Head of caudate nucleus (tissue), 42 donors: ENCODE measurements around the gene PRKAR1B.

Source experiments
- DNase-seq, 42 donors: peaks; one replicate each; pipeline versions ENCODE4 v3.0.0 to v3.0.0-alpha.2; 2020 to 2021; ENCODE audit warnings: mixed read lengths in 7 of 42
- intact Hi-C: fragments of 100-400 bp; cut with DNase I; formaldehyde crosslinking; loops from one replicate; pipeline ENCODE4 v1.15.0; 2022

Gene PRKAR1B

DNA sequence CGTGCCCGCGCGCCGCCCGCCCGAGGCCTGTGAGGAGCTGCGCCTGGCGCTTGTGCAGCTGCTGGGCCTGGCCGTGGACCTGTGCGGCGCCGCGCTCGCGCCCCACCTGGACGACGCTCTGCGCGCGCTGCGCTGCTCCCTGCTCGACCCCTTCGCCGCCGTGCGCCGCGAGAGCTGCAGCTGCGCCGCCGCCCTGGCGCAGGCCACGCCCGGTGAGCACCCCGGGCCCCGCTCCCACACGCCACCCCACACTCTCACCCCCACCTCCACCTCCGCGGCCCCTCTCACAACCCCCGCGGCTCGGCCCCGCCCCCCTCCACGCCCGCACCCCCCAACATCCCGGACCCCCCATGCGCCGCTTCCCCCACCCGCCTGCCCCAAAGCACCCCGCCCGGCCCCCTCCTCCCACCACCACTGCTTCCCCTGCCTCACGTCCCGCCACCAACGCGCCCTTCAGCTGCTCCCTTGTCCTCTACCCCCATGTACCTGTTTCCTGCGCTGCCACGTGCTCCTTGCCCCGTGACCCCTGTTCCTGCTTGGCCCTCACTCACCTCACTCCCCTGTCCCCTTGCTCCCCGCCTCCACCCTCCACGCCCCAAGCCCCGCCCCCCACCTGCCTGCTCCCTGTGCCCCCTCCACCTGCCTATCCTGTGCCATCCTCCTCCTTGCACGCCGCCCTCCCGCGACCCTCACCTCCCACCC lies at the start of gene PRKAR1B:
Gene PRKAR1B (minus strand): TSS at position 178 of the 702 bp plus-strand sequence. CDS start 15,776 bp downstream, outside the sequence.
- peak in 26 of 42 donors; percentile 12 to 65 (median 40) for DNase-seq
- intact Hi-C loops = loop anchor here (5.0 kb wide), 1 partner anchor 205 kb away; no protein-coding TSS in a partner anchor

DNA sequence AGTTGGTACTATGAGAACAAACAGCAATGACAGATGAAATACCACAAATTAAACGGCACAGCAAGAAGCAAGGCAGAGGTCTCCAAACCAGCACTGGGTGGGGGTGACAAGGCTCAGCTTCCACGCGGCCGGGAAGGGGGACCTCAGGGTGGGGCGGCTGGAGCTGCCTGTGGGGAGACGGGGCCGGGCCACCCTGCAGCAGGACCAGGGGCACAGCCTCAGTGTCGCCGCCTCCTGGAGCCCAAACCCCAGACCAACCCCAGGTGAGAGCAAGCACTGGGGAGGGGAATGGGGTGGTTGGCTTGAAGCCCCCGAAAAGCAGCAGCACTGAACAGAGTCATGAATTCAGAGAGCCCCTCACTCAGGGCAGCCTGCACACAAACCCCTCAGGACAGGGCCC lies 49.3 kb upstream of the PRKAR1B start:
- DNase-seq = no peak
- intact Hi-C loops = no loop called here

DNA sequence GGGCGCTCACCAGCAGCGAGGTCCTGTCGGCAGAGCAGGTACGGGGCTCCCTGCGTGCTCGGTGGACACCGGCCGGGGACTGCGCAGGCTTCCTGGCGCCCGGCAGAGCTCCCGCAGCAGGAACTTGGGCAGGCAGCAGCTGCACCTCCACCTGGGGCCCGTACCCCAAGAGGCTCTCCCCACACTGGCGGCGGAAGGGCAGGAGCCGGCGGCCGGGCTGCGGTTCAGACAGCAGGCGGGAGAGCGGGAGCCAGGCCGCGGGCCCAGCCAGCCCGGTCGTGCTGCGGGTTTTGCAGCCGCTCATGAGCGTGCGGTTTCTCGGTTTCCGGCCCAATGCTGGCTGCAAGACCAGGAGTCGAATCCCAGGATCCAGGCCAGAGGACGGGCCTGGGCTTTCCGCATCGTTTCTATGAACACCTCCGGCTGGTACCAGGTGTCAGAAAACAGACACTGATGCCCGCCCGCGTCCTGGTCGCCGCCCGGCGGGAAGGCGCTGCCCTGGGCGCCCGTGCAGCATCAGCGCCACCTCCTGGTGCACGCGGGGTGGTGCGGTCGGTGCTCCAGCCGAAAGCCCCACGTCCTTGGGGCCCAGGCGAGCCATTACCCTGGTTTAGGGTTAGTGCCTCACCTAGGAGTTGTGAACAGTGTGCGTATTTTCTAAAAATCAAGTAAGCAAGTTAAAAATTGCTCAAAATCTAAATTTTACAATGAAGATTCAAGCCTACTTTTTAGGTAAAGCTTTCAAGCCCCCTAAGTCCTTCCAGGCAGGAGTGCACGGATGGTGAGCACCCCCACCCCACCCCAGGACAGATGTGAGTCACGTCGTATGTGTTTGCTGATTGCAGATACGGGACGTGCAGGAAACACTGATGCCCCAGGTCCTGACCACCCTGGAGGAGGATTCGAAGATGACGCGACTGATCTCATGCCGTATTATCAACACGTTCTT lies 47.4 kb upstream of the PRKAR1B start:
- DNase-seq = peak; percentile 22 to 84 (median 62)

DNA sequence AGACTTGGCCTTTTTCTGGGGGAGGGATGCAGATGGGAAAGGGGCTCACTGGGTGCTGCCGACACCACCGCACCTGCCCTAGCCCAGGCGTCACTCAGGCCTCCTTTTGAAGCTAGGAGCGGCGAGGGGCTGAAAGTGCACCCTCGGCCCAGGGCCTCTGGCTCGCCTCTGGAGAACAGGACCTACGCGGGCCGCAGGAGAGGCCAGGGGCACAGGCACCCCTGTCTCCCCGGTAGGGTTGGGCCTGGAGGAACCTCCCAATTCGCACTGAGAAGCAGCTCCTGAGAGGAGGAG lies 46.5 kb upstream of the PRKAR1B start:
- no peak for DNase-seq
- intact Hi-C loops = no loop called here

More for the DNA sequence above, 47.4 kb upstream of the PRKAR1B start:
- intact Hi-C loops = loop anchor here (2.0 kb wide), 1 partner anchor 452 kb away; no protein-coding TSS in a partner anchor

DNA sequence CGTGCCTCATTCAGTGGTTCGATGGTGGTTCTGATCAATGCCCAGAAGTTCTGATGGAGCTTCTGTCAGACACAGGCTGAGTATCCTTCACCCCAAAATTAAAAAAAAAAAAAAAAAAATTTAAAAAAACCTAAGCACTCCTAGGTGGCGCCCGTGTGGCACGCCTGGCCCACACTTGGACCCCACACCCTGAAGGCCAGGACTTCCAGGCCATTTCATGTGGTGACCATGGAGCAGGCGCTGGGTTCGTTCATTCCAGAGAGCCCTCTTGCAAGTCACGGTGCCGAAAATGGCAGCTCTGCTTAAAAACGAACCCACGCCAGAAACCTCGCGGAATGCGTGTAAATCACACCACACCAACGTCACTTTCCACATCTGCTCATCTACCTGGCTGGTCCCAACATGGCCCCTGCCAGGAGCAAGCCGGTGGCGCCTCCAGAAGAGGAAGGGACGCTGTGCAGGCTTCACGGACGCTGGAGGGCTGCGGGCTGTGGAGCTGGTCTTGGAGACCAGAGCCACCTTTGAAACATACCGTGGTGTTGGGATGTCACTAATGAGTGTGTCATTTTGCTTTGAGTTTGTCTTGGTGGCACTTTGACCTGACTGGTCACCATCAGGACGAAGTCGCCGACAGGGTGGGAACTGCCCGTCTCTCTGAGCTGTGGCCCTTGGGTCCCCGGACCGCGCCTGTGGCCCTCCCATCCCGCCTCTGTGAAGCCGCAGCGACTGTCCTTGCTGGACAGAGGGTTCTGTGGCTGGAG lies 46.0 kb upstream of the PRKAR1B start:
- no peak for DNase-seq
- intact Hi-C loops = no loop called here

DNA sequence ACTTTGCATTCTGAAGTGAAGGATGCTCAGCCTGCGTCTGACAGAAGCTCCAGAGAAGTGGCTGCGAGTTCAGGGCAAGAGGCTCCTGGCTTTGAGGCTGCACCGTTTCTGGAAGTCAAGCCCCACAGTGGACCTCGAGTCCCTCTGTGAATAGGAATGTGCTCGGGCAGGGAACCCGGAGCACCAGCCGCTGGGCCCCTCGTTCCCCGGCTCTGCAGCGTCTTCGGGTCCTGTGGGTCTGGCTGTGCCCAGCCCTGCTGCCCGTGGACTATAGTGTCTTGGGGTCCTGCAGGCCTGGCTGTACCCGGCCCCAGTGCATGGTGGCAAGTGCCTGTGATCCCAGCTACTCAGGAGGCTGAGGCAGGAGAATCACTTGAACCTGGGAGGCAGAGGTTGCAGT lies 45.3 kb upstream of the PRKAR1B start:
- intact Hi-C loops = no loop called here
- DNase-seq = no peak

DNA sequence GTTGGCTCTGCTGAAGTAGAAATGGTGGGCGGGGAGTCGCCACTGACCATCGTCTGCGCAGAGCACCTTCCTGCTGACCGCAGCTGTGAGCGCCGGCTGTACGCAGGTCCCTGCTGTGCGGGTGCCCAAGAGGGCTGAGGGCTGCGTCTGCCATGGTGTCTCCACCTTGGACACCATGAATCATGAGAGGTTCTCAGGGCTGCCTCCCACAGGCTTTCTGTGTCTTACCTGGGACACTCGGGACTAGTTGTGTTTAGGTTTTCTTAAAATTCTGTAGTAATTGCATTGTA lies 44.9 kb upstream of the PRKAR1B start:
- DNase-seq = no peak
- intact Hi-C loops = no loop called here

DNA sequence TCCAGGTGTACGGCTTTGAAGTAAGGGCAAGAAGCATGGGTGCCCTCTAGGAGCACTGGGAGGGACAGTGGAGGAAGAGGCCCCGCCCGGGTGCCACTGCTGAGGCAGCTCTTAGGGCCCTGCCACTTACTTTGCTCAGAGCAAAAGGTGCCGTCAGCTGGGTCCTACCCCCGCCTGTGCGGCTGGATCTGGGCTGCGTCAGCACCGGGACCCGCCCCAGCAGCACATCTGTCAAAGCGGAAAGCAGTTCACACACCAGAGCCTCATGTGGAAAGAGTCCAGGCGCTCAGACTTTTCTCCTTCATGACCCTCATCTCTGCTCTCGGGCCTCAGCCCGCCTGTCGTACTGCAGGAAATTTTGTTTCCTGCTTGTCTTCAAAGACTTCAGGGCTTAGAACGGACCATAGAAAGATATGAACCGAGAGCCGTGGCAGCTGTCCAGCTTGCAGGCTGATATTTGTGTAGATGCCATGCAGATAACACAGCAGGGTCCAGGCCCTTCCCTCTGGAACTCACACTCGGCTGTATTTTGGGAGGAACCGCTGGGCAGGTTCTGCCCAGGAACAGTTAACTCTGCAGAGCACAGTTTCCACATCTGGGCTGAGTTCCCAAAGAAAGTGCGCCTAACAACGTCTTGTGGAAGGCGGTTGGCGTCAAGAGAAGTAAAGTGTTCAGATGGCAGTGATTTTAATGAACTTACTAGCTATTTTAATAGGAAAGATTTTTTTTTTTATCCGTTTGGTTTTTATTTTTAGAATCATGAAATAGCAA lies 44.3 kb upstream of the PRKAR1B start:
- no peak for DNase-seq
- intact Hi-C loops = no loop called here

DNA sequence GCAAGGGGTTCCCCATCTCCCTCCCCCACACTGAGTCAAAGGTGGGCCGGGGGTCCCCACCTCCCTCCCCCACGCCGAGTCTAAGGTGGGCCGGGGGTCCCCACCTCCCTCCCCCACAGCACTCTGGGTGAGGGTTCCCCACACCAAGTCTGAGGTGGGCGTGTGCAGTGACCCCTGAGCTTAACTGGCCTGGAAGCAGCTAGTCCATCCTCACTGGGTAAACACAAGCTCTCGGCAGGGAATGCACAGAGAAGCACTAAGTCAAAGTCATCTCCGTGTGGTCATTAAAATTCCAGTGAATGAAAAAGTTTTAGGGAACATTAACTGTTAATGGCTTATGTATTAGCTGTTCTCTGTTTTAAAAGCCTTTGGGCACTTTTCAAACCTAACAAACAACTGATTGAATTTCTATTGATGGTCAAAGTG lies 43.7 kb upstream of the PRKAR1B start:
- intact Hi-C loops = no loop called here
- no peak for DNase-seq

DNA sequence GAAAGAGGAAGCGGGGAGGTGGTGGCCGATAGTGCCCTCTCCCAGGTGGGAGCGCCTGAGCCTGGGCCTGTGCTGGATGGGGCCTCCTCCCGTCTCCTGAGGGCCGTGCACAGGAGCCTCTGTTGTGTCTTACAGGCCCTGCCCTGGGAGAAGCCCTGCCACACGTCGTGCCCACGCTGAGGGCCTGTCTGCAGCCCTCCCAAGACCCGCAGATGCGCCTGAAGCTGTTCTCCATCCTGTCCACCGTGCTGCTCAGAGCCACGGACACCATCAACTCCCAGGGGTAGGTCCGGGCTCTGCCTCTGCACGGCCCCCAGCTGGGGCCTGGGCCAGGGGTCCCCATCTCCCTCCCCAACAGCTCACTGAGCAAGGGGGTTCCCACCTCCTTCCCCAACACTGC lies 43.3 kb upstream of the PRKAR1B start:
- no peak for DNase-seq
- intact Hi-C loops = no loop called here

DNA sequence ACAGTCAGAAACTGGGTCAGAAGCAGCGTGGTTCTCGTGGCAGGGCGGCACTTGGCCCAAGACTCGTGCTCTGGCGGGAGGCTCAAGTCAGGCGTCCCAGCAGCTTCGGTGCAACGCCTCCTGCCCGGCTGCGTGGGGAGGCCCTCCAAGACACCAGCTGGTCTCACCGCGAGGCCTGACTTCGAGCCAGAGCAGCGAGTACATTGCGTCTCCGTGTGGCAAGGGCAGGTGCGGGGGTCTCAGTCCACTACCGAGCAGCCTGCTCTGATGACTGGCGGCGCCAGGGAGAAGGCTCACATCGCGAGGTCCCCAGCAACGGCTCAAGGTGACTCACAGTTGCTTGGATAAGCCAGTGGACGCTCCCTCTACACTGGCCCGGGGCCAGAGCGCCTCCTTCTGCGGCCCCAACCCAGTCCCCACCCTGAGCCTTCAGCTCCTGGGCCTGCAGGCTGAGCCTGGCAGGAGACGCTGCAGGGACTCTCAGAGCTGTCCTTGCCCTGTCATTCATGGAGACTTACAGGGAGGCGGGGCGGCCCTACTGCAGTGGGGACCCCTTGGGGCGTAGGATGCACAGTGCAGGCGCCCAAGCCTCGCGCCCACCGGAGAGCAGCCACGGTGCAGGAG lies 41.9 kb upstream of the PRKAR1B start:
- DNase-seq = peak in 25 of 42 donors; percentile 10 to 70 (median 37)
- intact Hi-C loops = no loop called here

DNA sequence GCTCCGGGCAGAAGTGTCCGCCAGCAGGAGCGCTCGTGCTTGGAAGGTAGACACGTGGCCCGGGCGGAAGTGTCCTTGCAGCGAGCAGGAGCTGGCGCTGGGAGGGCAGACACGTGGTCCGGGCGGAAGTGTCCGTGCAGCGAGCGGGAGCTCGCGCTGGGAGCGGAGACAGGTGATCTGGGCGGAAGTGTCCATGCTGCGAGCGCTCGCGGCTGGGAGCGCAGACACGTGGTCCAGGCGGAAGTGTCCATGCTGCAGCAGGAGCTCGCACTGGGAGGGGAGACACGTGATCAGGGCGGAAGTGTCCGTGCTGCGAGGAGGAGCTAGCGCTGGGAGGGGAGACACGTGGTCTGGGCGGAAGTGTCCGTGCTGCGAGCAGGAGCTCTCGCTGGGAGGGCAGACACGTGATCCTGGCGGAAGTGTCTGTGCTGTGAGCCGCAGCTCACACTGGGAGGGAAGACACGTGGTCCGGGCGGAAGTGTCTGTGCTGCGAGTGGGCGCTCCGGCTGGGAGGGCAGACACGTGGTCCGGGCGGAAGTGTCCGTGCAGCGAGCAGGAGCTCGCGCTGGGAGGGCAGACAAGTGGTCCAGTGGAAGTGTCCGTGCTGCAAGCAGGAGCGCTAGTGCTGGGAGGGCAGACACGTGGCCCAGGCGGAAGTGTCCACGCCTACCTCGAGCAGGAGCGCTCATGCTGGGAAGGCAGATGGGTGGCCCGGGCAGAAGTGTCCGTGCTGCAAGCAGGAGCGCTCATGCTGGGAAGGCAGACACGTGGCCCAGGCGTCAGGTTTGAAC lies 41.1 kb upstream of the PRKAR1B start:
- intact Hi-C loops = no loop called here

DNA sequence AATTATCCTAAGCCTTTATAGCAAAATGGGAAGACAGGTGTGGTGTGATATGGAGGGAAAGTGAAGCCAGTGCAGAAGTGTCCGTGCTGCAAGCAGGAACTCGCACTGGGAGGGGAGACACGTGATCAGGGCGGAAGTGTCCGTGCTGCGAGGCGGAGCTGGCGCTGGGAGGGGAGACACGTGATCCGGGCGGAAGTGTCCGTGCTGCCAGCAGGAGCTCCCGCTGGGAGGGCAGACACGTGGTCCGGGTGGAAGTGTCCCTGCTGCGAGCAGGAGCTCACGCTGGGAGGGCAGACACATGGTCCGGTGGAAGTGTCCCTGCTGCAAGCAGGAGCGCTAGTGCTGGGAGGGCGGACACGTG lies 40.5 kb upstream of the PRKAR1B start:
- intact Hi-C loops = no loop called here
- DNase-seq = no peak

More for the DNA sequence above, 41.1 kb upstream of the PRKAR1B start:
- DNase-seq = peak in 11 of 42 donors; percentile 17 to 50 (median 40)

DNA sequence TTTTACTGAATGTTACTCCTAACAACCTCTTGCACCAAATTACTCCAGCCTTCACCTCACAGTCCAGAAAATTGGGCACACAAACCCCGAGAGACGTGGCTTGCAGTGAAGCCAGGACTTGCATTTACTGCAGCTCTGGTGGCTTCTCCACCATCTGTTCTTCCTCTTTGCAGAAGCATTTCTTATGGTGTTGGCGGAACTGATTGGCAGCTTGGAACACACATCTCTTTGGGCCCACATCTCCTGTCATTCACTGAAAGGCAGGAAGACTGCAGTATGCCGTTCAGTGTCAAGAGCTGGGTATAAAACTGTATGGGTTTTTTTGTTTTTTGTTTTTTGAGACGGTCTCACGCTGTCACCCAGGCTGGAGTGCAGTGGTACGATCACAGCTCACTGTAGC lies 38.3 kb upstream of the PRKAR1B start:
- DNase-seq = no peak

DNA sequence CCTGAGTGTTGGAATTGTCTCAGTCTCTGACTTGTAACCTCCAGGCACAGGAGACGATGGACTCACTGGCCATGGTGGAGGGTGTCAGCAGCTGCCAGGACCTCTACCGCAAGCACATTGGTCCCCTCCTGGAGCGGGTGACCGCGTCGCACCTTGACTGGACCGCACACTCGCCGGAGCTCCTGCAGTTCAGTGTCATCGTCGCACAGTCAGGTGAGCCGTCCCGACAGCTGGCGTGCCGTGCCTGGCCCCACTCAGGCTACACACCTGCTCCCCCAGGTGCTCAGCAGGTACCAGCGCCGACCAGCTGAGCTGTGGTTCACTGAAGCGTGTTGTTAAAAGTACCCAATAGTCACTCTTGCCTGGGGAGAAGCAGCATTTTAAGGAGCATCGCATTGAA lies 36.7 kb upstream of the PRKAR1B start:
- DNase-seq = no peak
- intact Hi-C loops = no loop called here

More for the DNA sequence above, 38.3 kb upstream of the PRKAR1B start:
- intact Hi-C loops = no loop called here

DNA sequence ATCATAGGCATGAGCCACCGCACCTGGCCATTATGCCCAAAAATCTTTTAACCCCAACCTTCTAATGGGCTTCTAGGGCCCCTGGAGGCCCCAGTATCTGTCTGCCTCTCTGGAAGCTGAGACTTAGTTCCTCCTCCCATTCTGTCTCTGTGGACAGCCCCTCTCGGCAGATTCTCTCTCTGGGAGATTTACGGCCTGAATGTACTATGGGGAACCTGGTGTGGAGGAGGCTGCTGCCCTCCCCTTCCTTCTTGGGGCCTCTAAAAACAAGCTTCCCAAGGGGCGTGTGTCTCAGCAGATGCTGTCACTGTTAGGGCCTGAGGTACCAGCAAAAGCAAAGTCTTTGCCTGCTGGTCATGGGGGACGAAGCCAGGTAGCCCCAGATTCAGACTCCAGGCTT lies 35.8 kb upstream of the PRKAR1B start:
- DNase-seq = no peak
- intact Hi-C loops = no loop called here

DNA sequence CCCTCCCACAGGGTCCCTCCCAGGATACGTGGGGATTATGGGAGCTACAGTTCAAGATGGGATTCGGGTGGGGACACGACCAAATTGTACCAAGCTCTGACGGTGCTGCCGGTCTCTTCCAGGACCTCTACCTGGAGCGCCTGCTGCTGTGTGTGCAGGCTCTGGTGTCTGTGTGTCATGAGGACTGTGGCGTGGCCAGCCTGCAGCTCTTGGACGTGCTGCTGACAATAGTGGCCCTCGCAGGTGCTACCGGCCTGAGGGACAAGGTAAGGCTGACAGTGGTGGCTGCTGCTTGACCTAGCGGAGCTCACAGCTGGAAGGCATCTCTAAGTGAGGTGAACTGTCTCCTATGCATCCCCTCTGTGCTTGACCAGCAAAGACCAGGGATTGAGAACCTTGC lies 34.5 kb upstream of the PRKAR1B start:
- intact Hi-C loops = no loop called here
- DNase-seq = no peak

DNA sequence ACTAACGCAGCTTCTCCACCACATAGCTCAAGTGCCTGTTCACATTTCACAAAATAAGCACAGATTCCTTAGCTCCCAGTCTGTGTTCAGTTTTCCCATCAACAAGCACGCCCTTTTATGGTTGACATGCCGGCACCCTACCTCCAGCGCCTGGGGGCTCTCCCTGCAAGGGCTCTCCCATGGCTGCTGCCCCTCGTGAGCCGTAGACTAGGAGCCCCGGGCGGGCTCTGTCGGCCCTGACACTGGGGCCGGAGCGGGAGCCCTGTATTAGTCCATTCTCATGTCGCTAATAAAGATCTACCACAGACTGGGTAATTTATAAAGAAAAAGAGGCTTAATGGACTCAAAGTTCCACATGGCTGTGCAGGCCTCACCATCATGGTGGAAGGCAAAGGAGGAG lies 34.0 kb upstream of the PRKAR1B start:
- intact Hi-C loops = no loop called here
- no peak for DNase-seq
